ENCODE data around the gene SLN.

Gene SLN

DNA sequence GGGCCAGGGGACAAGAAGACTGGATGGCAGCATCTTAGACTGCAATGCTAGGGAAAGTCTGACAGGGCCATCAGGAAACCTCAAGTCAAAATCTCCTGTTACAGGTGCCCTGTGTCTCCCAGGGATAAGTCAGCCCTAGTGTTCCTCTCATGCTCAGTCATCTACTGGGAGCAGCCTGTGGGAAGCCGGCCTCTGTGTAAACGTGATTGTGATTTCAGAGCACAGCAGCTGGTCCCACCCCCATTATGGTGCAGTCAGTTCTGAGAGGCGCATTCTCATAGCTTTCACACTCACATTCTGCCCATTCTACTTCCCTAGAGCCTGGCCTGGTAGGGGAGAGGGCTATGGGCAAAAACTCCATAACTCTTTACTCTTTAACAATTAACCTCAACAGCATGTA is 7.2 kb upstream of the SLN start:
- no peak for DNase-seq

DNA sequence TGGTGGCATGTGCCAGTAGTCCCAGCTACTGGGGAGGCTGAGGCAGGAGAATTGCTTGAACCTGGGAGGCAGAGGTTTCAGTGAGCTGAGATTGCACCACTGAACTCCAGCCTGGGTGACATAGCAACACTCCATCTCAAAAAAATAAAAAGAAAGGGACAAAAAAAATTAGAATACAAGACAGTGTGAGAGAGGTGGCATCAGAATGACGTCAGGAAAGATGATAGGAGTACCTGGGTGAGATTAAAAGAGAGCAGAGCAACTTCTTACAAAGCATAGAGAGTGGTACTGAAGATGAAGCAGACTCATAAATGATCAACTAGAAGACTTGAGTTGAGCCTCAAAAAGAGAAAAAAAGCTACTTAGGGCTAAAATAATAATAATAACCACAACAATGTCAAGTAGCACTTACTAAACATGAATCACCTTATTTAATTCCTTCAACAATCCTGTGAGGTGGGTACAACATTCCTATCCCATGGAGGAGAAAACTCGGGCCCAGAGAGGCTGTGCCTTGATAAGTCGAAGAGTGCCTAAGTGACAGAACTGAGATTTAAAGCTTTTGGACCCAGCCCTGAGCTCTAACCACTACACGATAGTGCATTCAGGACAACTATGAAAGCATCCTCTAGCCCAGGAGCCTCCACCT is 5.2 kb upstream of the SLN start:
- DNase-seq: no peak

DNA sequence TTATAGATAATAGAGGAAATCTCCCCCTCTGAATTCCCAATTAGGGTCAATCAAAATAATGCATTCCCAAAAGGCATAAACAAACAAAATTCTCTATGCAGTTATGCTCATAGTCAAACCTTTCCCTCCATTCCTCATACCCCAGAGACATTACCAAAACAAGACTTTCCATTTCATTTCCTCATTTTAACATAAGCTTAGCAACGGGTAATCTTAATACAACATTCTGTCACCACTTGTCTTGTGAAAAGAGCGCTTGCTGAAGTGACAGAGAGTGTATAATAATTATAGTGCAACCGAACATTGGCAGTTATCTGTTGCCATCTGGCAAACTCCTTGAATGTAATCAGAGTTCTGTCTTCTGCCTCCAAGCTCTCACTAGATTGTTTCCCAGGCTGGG is 1.2 kb upstream of the SLN start:
- no peak for DNase-seq

DNA sequence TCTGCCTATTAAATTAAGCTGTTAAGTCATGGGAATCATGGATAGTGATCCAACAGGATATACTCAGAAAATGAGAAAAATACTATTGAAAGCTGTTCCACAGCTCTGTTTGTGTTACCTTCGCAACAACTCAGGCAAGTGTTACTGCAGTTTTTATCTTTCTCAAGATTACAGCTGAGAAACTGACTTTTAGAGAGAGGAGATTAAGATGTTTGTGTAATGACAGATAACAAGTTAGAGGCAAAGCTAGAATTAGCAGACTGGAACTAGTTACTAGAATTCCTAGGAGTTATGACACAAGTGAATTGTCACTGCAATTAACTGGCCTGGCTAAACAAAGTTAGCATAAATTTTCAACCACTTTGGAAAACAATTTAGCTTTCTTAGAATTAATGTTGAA is 1.6 kb downstream of the SLN start:
- no peak for DNase-seq

DNA sequence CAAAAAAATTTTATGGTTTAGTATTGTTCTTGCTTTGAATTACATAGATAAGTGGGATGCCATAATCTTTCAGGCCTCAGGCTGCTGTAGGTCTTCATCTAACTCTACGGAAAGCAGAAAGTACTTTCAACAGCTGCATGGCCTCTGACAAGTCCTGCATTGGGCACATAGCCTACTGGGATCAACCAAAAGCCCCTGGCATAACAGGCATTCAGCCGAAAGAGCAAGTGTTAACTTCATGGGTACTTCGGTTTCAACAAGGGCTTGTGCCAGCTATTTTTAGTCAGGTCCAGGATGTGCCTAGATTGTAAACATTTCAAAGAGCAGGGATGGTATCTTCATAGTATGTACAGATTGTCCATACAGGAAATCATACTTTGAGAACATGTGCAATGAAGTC is 3.1 kb downstream of the SLN start:
- DNase-seq: no peak

DNA sequence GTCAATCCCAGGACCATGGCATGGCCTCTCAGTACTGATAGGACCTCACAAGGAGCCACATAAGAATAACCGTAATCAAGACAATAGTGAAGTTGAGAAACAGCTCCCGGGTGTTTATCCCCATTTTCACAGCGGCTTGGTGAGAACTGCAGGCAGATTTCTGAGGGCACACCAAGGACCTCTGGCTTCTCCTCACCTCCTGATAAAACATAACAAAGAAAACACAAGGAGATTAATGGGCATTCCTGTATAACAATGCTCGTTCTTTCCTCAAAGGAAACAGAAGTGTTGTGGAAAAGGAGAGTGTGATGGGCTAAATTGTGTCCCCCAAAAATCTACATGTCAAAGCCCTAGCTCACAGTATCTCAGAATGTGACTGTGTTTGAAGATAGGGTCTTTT is 4.0 kb downstream of the SLN start:
- no peak for DNase-seq

DNA sequence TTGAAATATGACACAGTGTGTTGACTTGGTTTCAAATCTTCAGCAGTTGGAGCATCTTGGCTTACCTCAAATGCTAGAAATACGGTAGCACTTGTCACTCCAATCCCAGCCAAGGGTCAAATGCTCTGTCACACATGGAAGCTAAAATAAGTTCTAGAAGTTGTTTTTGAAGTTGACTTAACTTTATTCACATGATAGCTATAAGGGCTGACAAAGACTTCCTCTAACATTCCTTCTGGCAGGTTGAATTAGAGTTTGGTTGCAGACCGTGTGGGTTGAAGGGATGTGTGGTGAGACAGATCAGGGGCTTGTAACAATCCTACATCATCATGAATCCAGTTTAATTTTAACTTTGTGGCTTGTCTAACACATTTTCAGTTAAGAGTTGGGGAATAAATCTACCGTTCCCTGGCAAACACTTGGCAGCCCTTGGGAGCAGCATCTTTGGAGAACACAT is 4.6 kb downstream of the SLN start:
- DNase-seq: no peak

DNA sequence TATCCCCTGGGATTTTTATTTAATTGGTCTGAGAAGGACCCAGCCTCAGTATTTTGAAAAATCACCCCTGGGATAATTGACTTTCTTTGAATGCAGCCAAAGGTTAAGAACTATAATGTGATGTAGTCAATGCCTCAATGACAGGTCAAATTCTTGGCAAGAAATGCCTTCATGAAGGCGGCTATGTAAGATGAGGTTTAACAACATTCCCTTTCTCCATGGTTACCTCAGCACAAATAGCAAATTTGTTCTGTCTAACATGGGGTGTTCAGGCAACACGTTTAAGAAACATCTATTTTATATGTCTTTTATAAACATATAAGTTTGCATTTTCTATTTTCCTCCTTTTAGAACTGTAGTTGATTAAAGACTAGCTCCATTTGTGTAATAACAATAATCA is 5.3 kb downstream of the SLN start:
- no peak for DNase-seq

DNA sequence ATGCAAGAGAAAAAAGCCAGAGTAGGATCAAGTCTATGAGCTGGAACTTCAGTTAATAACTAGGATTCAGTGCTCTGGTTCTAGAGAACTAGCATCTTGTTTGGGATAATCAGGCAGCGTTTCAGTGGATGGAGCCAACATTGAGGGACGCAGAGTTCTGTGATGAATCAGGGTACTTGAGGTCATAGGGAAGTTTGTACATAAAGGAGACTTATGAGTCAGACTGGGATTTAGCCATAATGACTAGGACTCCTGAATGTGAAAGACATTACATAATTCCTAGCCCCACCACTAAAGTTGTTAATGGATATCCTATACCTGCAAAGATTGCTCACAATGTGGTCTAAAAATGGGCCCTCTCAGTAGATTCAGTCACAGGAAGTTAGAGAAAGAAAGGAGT is 6.8 kb downstream of the SLN start:
- no peak for DNase-seq

DNA sequence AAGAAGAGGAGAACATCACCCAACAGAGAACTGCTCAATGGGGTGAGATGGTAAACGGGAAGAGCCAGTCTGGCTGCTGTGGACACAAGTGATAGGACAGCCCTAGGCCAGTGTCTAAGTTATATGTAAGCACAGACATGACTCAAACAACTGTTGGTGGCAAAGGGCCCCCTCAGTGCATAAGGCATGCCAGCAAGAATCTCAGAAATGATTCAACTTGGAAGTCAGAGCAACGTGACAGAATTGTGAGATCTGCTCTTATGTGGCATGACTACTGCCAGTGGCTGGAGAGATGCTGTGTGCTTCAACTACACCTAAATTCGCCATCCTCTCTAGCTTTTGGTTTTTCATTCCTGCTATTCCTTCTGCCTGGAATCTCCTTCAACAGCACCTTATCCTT is 7.4 kb downstream of the SLN start:
- no peak for DNase-seq

DNA sequence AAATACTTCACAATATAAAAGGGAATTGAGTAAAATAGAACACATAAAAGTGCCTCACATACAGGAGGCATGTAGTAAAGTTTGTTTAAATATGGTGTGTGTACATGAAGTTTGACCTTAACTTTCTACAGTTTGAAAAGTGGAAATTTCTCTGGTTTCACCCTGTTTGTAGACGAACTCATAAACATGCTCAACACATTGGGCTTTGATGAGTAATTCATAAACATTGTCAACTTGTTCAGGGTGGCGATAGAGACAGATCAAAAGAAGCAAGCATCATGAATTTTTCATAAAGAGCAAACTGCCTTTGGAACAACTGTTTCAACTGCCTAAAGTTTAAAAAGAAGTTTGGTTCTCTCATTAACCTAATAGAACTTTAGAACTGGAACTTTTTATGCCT is 9.1 kb downstream of the SLN start:
- no peak for DNase-seq

DNA sequence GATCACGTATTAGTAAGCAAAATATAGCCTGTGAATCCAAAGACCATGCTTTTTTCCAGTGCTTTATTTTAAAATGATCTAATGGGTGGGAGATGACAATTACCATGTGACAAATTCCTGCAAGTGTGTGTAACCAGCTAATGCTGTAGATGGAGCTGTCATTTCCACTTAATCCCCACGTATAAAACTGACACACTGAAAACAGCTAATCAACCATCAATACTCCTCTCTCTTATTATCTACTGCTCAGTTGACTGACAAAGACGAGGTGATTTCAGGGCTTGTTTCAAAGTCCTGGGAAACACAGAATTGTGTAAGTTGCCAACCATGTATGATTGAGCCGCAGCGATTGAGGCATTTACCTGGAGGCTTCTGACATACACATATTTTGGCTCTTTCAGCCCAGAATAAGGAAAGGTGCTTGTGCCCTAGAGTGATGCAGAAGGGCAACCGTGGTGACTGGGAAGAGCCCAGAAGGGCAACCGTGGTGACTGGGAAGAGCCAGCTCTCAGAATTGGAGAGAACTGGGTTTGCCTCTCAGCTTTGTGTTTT is 9.7 kb downstream of the SLN start:
- DNase-seq: no peak

DNA sequence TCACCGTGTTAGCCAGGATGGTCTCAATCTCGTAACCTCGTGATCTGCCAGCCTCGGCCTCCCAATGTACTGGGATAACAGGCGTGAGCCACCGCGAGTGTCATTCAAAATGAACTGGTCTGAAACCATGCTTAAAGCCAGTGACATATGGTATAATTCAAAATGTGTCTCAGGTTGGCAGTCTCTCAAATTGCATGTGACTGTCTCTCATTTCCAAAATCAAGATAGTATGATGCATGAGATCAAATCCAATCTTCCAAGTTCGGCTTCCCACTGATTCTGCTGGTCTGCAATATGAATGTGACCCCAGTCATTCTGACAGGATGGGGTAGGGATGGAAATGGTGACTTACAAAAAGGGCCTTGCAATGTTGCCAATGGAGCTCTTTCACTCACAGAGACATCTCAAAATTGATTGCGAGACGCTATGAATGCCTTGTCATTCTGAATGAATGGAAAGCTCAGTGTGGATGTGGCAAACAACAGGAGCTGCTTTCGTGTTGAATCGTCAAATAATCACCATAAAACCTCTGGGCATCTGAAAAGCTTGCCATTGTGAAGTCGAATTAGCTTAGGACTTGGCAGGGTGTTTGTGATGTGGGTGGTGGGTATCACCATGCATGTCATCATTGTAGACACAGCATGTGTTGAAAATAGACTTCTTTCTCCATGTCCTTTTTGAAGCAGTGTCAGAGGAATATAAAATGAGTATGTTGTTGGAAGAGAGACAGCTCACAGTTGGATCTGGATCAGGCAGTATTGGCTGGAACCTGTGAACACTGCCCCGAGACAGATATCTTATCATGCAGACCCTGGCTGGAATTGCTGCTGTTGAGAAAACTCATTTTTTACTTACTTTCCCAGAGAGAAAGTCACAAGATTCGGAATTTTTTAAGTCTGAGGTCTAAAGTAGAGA is 12.2 kb downstream of the SLN start:
- DNase-seq: no peak

DNA sequence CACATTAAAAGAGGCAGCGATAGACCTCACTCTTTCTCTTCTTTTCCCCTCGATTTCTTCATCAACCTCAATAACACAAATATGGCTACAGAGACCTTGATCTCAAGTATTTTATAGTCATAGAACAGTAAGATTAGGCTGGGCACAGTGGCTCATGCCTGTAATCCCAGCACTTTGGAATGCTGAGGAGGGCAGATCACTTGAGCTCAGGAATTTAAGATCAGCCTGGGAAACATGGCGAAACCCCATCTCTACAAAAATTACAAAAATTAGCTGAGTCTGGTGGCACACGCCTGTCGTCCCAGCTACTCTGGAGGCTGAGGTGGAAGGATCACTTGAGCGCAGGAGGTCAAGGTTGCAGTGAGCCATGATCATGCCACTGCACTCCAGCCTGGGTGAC is 14.6 kb downstream of the SLN start:
- DNase-seq: no peak

DNA sequence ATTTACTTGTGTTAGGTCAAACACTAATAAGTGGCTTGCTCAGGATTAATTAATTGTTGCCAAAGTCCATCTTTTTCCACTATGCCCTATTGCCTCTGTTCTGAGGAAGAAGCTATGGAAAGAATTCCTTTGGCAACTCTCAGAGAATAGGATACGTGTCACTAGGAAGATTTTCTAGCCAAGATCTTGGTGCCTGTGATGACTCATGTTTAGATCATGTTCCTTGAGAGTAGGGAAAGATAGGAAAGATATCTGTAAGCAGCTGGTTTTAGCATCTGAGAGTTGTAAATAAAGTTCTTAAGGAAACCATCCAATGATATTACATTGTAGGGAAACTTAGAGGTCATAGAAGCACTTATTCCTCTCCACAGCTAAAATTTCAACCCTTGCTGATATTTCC is 15.7 kb downstream of the SLN start:
- no peak for DNase-seq

DNA sequence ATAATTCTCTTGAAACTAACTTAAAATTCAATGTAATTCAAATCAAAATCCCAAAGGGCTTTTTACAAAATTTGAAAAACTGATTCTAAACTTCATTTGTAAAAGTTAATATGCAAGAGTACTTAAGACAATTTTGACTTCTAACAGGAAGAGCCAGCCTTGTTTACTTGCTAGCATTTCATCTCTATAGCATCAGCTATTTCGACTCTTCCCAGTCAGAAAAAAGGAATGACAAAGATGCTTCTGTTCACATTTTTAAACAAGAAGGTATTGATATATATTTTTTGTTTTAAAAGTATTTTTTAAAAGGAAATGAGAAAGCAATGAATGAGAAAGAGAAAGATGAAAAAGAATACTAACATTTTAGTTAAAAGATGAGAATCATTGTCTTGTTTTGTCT is 16.4 kb downstream of the SLN start:
- DNase-seq: no peak

DNA sequence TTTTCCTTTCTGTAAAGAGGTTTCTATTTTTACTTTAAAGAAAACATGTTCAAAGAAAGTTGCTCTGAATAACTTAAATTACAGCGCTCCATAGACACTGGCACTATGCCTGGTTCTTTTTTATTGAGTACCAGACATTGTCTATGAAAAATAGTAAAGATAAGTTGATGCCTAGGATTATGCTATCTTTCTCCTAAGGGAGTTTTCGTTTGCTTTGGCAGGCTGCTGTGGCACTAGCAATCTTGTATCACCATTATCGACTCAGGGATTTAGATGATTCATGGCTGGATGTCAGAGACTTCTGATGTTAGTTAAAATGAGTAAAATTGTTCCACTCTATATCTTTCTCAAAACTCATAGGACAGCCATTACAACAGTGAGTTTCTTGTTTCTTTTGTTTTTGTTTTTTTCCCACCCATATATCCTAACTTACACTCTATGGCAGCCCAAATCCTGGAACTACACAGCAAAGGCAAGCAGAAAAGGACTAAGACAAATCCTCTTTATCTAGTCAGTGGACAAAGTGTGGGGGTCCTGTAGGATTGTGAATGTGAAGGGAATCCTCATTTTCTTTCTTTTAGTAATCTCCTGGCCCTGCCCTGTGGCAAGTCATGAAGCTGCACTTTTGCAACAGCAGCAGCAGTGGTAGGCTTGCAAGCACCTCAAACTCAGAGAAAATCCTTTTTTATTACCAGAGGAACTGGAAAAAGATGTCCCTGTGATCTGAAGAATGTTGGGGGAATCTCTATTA is 20.7 kb downstream of the SLN start:
- DNase-seq: no peak

DNA sequence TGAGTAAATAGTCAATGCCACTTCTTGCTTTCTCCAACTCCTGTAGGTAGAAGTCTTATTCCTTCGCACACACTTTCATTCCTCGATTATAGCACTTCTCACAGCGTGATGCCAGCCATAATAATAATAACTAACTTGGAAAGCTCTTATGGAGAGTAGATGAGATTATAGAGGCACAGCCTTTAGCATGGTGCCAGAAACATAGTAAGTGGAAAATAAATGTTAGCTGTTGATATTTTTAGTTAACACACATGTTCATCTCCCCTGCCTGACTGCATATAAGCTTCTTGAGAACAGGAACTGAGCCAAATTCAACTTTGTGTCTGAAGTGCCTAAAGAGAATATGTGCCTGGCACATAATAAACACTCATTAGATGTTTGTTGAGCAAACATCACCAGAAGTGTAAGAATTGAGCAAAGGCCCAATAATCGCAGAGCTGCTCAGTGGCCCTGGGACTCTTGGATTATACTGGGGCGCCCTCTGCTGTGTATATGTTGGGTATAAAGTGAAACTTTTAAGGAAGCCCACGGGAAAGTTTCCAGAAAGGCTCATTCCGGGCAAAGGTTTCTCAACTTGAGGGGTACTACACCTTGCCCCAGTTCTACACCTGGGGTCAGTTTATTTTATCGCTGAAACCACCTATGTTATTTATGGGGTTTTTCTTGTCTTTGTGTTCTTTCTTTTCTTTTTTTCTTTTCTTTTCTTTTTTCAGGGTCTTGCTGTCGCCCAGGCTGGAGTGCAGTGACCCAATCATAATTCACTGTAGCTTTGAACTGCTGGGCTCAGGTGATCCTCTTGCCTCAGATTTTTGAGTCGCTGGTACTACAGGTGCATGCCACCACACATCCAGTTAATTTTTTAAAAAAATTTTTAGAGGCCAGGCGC is 22.3 kb downstream of the SLN start:
- no peak for DNase-seq

DNA sequence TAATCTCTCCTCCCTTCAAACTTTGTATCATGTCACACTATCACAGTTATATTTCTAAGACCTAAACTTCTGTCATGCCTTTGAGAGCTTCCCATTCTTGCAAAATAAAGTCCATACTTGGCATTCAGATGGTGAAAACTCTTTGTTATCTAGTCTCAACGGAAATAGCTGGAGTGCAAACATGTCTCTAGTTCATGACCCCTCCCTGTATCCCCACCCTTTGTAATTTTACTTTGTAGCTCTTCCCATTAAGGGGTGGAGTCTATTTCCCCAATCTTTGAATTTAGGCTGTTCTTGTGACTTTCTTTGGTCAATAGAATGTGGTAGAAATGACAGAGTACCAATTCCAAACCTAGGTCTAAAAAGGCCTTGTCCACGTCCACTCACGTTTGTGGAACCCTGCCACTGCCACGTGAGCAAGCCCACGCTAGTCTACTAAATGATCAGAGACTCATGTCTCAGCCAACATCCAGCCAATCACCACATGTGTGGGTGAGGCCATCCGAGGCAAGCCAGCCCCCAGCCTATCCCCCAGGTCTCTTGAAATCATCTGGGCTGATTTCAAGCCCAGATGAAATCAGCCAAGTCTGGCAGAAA is 23.4 kb downstream of the SLN start:
- DNase-seq: no peak

DNA sequence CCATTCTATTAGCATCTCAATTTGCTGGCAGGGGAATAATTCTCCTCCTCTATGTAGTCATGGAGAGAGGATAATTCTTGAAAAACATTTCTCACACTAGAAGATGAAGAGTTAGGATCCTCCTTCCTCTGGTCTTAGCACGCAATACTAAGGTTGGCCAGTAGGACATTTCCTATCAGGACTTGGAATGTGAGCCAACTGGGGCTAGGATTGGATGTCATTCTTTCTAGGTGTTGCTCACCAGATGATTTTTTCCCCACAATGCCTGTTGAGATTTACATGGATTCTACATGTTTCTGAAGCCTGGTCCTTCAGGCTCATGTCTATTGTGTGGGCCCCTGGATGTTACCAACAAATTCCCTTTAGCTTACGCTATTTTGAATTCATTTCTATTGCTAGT is 28.0 kb downstream of the SLN start:
- DNase-seq: no peak

DNA sequence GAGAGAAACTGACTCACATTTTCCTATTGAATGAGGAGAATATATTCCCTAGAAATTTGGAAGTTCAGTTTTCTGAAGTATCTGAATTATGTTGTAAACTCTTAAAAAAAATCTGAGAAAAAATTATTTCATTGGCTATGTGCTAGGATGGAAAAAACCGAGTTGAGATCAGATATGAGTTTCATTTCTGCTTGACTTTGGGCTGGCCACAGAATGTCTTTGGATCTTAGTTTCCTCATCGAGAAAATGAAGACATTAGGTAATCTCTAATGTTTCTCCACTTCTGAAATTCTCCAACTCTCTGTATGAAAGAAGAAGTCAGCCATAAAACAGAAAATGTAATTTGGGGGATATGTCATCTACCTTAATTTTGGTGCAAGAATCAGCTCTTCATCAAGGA is 28.8 kb downstream of the SLN start:
- DNase-seq: no peak

DNA sequence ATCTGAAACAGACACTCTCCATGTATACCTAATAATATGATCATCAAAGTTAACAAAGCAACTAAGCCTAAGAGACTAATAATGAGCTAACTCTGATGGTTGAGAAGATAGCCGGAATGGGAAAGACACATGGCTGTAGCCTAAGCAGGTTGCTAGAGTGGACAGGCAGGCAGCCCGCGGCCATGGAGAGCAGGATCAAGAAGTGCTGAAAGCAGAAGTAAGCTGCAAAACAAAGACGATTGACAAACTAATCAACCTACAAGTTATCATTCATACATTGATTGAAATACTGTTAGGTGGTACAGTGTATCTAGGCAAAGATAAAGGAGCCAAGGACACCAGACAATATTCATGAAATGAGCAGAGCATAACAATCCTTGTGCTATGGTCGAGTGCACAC is 29.3 kb downstream of the SLN start:
- DNase-seq: no peak

All from activated gamma-delta T cell (primary cell).